Neutrophil (primary cell): Measurements from ENCODE around the gene HNF1A.

Source experiments
- H3K27ac ChIP-seq: fragments of 200-600 bp; sonication (generic); 2 replicates; pipeline ENCODE4 v1.5.1; 2016; ENCODE audit warnings: mild to moderate bottlenecking, moderate library complexity
- H3K27me3 ChIP-seq: fragments of 200-600 bp; sonication (generic); 2 replicates; pipeline ENCODE4 v1.6.0; 2016; ENCODE audit warnings: mild to moderate bottlenecking
- H3K36me3 ChIP-seq: fragments of 200-600 bp; sonication (generic); 2 replicates; pipeline ENCODE4 v1.5.1; 2017
- H3K4me1 ChIP-seq, 2 experiments: fragments of 200-600 bp in 1 of 2; sonication (generic) in 1 of 2; 1 replicate in 1 of 2; 2 replicates in 1 of 2; pipeline versions ENCODE4 v1.5.1 to v1.6.1; 2013 to 2016; ENCODE audit warnings: low read depth in 1 of 2, low read length in 1 of 2, mild to moderate bottlenecking in 1 of 2, moderate library complexity in 1 of 2; ENCODE audit not compliant: control insufficient read depth in 1 of 2, insufficient read depth in 1 of 2
- H3K4me3 ChIP-seq, 2 experiments: fragments of 200-600 bp in 1 of 2; sonication (generic) in 1 of 2; 1 replicate in 1 of 2; 2 replicates in 1 of 2; pipeline ENCODE4 v1.5.1; 2013 to 2016; ENCODE audit warnings: low read depth in 1 of 2, low read length in 1 of 2, mild to moderate bottlenecking in 1 of 2, moderate library complexity in 1 of 2
- H3K9me3 ChIP-seq: fragments of 200-600 bp; sonication (generic); 2 replicates; pipeline ENCODE4 v1.5.1; 2016
- CTCF ChIP-seq: fragments of 200-600 bp; sonication (generic); IDR thresholded peaks from 2 replicates; pipeline ENCODE4 v1.5.1; 2016; ENCODE audit warnings: antibody characterized with exemption

HNF1A gene

GRCh38 chr12:120979862-120980696 lies 1.7 kb downstream of the HNF1A start:
- Histone ChIP-seq H3K27me3 (no peaks in the 10 kb centered on the region), H3K27ac (no peak overlapping the region), H3K4me1 (no peaks in the 10 kb centered on the region), H3K9me3 (no peaks in the 10 kb centered on the region), H3K36me3 (no peaks in the 10 kb centered on the region), H3K4me3 (no peak overlapping the region)
- TF ChIP-seq CTCF, result no peak

GRCh38 chr12:120980800-120981368 lies 2.5 kb downstream of the HNF1A start:
- no peak overlapping the region for H3K4me3 ChIP-seq
- H3K27me3 ChIP-seq, result no peaks in the 10 kb centered on the region
- no peak overlapping the region for H3K27ac ChIP-seq
- no peak for TF ChIP-seq CTCF
- H3K4me1 ChIP-seq, result no peaks in the 10 kb centered on the region
- no peaks in the 10 kb centered on the region for H3K36me3 ChIP-seq
- H3K9me3 ChIP-seq, result no peaks in the 10 kb centered on the region

GRCh38 chr12:120981407-120981941 lies 3.1 kb downstream of the HNF1A start:
- TF ChIP-seq CTCF, result no peak
- Histone ChIP-seq H3K27me3 (no peaks in the 10 kb centered on the region), H3K9me3 (no peaks in the 10 kb centered on the region), H3K27ac (no peak overlapping the region), H3K36me3 (no peaks in the 10 kb centered on the region), H3K4me3 (no peak overlapping the region), H3K4me1 (no peaks in the 10 kb centered on the region)

DNA sequence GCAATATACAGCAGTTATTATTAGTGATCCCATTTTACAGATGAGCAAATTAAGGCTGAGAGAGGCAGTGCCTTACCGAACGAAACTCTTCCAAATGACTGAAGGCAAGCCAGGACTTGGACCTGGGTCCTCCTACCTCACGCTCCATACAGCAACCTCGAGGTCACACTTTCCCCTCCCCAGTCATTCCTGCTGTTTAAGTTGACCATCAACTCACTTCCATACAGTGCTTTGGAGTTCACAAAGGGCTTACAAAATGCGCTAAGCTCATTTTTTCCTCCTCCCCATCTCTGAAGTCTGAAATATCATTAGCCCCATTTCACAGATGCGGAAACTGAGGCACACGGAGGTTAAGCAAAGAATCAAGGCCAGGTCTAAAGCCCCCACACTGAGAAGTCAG lies 4.3 kb downstream of the HNF1A start:
- no peak overlapping the region for H3K4me3 ChIP-seq
- no peaks in the 10 kb centered on the region for H3K9me3 ChIP-seq
- H3K4me1 ChIP-seq, result no peaks in the 10 kb centered on the region
- H3K36me3 ChIP-seq, result no peaks in the 10 kb centered on the region
- no peak for TF ChIP-seq CTCF
- no peak overlapping the region for H3K27ac ChIP-seq
- H3K27me3 ChIP-seq, result no peaks in the 10 kb centered on the region

- H3K4me1 ChIP-seq, result no peaks in the 10 kb centered on the region
- H3K27ac ChIP-seq, result no peak overlapping the region
- no peaks in the 10 kb centered on the region for H3K27me3 ChIP-seq
- no peaks in the 10 kb centered on the region for H3K36me3 ChIP-seq
- no peak overlapping the region for H3K4me3 ChIP-seq
- TF ChIP-seq CTCF, result no peak
- H3K9me3 ChIP-seq, result no peaks in the 10 kb centered on the region
Measured at GRCh38 chr12:120983759-120984158, 5.4 kb downstream of the HNF1A start.
